ENCODE measurements around the gene RXRA. TPM values are rescaled to one million over a fixed set of nuclear protein-coding genes. Genes with fewer than 3 reads are reported as not detected.

RXRA gene
- total and polyA plus RNA-seq, 4 donors, result 41.5 to 116 (median 74.1) TPM

DNA sequence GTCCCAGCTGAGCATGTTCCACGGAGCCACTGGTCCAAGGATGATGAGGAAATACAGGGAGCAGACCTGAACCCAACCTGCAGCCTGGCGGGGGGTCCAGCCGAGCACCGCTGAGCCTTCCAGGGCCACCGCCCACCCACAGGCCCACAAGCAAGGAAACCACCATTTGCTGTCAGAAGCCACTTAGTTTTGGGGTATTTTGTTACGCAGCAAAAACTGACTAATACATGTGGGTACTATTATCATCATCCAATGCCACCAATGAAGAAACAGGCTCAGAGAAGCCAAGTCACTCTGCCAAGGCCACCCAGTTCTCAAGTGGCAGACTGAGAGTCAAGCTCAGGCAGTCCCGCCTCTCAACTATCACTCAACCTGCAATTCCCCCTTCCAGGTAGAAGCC lies 48.0 kb upstream of the RXRA start:
- no peak for DNase-seq (ENCODE audit: low spot score)
- Histone ChIP-seq H3K4me1 (ENCODE audit: control insufficient read depth in 4 of 4, insufficient read depth in 4 of 4, low read length in 3 of 4) (peaks cover 4 to 14% (median 9%) of the 10 kb centered on the region in 4 donors), H3K4me3 (ENCODE audit: low read depth in 1 of 3, low read length in 3 of 3) (no peak overlapping the region), H3K9ac (ENCODE audit: low read depth in 1 of 2, low read length in 2 of 2) (no peak overlapping the region), H3K36me3 (ENCODE audit: control insufficient read depth in 4 of 4, insufficient read depth in 3 of 4, low read depth in 1 of 4, low read length in 3 of 4) (no peaks in the 10 kb centered on the region), H3K27ac (ENCODE audit: low read depth in 1 of 2, low read length in 2 of 2) (no peak overlapping the region), H3K9me3 (ENCODE audit: control insufficient read depth in 4 of 4, low read length in 3 of 4) (no peaks in the 10 kb centered on the region), H3K27me3 (ENCODE audit: control insufficient read depth in 4 of 4, insufficient read depth in 4 of 4, low read length in 3 of 4) (no peaks in the 10 kb centered on the region)
- TF ChIP-seq RAD21 (IDR thresholded peaks at IDR 0.05), result no peak
- no peak for TF ChIP-seq GABPA (IDR thresholded peaks at IDR 0.05 in 1 of 2, conservative IDR thresholded peaks at IDR 0.05 in 1 of 2)
- TF ChIP-seq HNF4A (conservative IDR thresholded peaks at IDR 0.05), result no peak
- no peak for TF ChIP-seq TAF1 (conservative IDR thresholded peaks at IDR 0.05)
- no peak for TF ChIP-seq FOXA2 (IDR thresholded peaks at IDR 0.05)
- TF ChIP-seq, protein P1, sequence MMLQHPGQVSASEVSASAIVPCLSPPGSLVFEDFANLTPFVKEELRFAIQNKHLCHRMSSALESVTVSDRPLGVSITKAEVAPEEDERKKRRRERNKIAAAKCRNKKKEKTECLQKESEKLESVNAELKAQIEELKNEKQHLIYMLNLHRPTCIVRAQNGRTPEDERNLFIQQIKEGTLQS (IDR thresholded peaks at IDR 0.05), result no peak
- no peak for TF ChIP-seq YY1 (IDR thresholded peaks at IDR 0.05)
- TF ChIP-seq, protein P2, sequence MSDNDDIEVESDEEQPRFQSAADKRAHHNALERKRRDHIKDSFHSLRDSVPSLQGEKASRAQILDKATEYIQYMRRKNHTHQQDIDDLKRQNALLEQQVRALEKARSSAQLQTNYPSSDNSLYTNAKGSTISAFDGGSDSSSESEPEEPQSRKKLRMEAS (IDR thresholded peaks at IDR 0.05), result no peak
- TF ChIP-seq, protein P3, sequence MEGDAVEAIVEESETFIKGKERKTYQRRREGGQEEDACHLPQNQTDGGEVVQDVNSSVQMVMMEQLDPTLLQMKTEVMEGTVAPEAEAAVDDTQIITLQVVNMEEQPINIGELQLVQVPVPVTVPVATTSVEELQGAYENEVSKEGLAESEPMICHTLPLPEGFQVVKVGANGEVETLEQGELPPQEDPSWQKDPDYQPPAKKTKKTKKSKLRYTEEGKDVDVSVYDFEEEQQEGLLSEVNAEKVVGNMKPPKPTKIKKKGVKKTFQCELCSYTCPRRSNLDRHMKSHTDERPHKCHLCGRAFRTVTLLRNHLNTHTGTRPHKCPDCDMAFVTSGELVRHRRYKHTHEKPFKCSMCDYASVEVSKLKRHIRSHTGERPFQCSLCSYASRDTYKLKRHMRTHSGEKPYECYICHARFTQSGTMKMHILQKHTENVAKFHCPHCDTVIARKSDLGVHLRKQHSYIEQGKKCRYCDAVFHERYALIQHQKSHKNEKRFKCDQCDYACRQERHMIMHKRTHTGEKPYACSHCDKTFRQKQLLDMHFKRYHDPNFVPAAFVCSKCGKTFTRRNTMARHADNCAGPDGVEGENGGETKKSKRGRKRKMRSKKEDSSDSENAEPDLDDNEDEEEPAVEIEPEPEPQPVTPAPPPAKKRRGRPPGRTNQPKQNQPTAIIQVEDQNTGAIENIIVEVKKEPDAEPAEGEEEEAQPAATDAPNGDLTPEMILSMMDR (IDR thresholded peaks at IDR 0.05; ENCODE audit: low read depth, low read length, missing input control), result no peak
- TF ChIP-seq SP1 (IDR thresholded peaks at IDR 0.05), result no peak
- no peak for TF ChIP-seq HNF4G (IDR thresholded peaks at IDR 0.05)
- TF ChIP-seq NR2F2 (IDR thresholded peaks at IDR 0.05), result no peak
- TF ChIP-seq FOXA1 (IDR thresholded peaks at IDR 0.05), result no peak
- TF ChIP-seq, protein P4, sequence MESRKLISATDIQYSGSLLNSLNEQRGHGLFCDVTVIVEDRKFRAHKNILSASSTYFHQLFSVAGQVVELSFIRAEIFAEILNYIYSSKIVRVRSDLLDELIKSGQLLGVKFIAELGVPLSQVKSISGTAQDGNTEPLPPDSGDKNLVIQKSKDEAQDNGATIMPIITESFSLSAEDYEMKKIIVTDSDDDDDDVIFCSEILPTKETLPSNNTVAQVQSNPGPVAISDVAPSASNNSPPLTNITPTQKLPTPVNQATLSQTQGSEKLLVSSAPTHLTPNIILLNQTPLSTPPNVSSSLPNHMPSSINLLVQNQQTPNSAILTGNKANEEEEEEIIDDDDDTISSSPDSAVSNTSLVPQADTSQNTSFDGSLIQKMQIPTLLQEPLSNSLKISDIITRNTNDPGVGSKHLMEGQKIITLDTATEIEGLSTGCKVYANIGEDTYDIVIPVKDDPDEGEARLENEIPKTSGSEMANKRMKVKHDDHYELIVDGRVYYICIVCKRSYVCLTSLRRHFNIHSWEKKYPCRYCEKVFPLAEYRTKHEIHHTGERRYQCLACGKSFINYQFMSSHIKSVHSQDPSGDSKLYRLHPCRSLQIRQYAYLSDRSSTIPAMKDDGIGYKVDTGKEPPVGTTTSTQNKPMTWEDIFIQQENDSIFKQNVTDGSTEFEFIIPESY (IDR thresholded peaks at IDR 0.05), result no peak
- WGBS, result 96% methylated on average over 7 of the region's 7 CpGs

DNA sequence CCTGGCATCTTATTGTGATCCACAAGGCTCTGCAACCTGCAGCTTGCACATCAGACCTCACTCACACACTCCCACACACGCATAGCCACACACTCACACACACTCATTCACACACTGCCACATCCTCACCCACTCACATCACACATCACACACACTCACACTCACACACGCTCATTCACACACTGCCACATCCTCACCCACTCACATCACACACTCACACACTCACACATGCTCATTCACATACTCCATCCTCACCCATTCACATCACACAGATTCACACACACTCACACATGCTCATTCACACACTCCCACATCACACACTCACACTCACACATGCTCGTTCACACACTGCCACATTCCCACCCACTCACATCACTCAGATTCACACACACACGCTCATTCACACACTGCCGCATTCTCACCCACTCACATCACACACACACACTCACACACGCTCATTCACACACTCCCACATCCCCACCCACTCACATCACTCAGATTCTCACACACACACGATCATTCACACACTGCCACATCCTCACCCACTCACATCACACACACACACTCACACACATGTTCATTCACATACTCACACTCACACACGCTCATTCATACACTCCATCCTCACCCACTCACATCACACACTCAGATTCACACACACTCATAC lies 47.1 kb upstream of the RXRA start:
- Histone ChIP-seq H3K27me3 (ENCODE audit: control insufficient read depth in 4 of 4, insufficient read depth in 4 of 4, low read length in 3 of 4) (no peaks in the 10 kb centered on the region), H3K4me3 (ENCODE audit: low read depth in 1 of 3, low read length in 3 of 3) (no peak overlapping the region), H3K36me3 (ENCODE audit: control insufficient read depth in 4 of 4, insufficient read depth in 3 of 4, low read depth in 1 of 4, low read length in 3 of 4) (no peaks in the 10 kb centered on the region), H3K9me3 (ENCODE audit: control insufficient read depth in 4 of 4, low read length in 3 of 4) (no peaks in the 10 kb centered on the region), H3K9ac (ENCODE audit: low read depth in 1 of 2, low read length in 2 of 2) (no peak overlapping the region), H3K27ac (ENCODE audit: low read depth in 1 of 2, low read length in 2 of 2) (no peak overlapping the region), H3K4me1 (ENCODE audit: control insufficient read depth in 4 of 4, insufficient read depth in 4 of 4, low read length in 3 of 4) (peaks cover 8 to 17% (median 15%) of the 10 kb centered on the region in 4 donors)
- TF ChIP-seq, protein P5, sequence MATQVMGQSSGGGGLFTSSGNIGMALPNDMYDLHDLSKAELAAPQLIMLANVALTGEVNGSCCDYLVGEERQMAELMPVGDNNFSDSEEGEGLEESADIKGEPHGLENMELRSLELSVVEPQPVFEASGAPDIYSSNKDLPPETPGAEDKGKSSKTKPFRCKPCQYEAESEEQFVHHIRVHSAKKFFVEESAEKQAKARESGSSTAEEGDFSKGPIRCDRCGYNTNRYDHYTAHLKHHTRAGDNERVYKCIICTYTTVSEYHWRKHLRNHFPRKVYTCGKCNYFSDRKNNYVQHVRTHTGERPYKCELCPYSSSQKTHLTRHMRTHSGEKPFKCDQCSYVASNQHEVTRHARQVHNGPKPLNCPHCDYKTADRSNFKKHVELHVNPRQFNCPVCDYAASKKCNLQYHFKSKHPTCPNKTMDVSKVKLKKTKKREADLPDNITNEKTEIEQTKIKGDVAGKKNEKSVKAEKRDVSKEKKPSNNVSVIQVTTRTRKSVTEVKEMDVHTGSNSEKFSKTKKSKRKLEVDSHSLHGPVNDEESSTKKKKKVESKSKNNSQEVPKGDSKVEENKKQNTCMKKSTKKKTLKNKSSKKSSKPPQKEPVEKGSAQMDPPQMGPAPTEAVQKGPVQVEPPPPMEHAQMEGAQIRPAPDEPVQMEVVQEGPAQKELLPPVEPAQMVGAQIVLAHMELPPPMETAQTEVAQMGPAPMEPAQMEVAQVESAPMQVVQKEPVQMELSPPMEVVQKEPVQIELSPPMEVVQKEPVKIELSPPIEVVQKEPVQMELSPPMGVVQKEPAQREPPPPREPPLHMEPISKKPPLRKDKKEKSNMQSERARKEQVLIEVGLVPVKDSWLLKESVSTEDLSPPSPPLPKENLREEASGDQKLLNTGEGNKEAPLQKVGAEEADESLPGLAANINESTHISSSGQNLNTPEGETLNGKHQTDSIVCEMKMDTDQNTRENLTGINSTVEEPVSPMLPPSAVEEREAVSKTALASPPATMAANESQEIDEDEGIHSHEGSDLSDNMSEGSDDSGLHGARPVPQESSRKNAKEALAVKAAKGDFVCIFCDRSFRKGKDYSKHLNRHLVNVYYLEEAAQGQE (IDR thresholded peaks at IDR 0.05), result no peak
- TF ChIP-seq, protein P4 (IDR thresholded peaks at IDR 0.05), result no peak
- no peak for TF ChIP-seq RXRA (IDR thresholded peaks at IDR 0.05)
- TF ChIP-seq JUND (IDR thresholded peaks at IDR 0.05), result no peak
- no peak for TF ChIP-seq FOXA1 (IDR thresholded peaks at IDR 0.05)
- TF ChIP-seq YY1 (IDR thresholded peaks at IDR 0.05), result no peak
- TF ChIP-seq, protein P2 (IDR thresholded peaks at IDR 0.05), result no peak
- TF ChIP-seq HNF4G (IDR thresholded peaks at IDR 0.05), result no peak
- no peak for TF ChIP-seq GABPA (IDR thresholded peaks at IDR 0.05 in 1 of 2, conservative IDR thresholded peaks at IDR 0.05 in 1 of 2)
- no peak for TF ChIP-seq HNF4A (conservative IDR thresholded peaks at IDR 0.05)
- TF ChIP-seq, protein P1 (IDR thresholded peaks at IDR 0.05), result no peak
- TF ChIP-seq RAD21 (IDR thresholded peaks at IDR 0.05), result no peak
- DNase-seq (ENCODE audit: low spot score), result no peak
- WGBS, result 94% methylated on average over 8 of the region's 8 CpGs
